Measurements from ENCODE around the gene FURIN.
"Not testable (repeated sequence)": the region's sequence is repeated elsewhere in the genome, so short reads cannot be mapped to it uniquely, and the experiment has no call there.

The FURIN gene

GRCh38 chr15:90916461-90916860 is 48.1 kb downstream of the FURIN start:
- no peak for TF ChIP-seq CTCF (IDR thresholded peaks at IDR 0.05; ENCODE audit: control insufficient read depth, insufficient read depth, low read depth, low read length, missing control alignments)
- no peak for DNase-seq (ENCODE audit: low read depth)
- no peak overlapping the region for H3K4me3 ChIP-seq (ENCODE audit: control insufficient read depth, low read depth, low read length)

GRCh38 chr15:90917569-90917968 is 49.2 kb downstream of the FURIN start:
- no peak for TF ChIP-seq CTCF (IDR thresholded peaks at IDR 0.05; ENCODE audit: control insufficient read depth, insufficient read depth, low read depth, low read length, missing control alignments)
- H3K4me3 ChIP-seq (ENCODE audit: control insufficient read depth, low read depth, low read length) = no peak overlapping the region
- DNase-seq (ENCODE audit: low read depth) = no peak

- no peak for DNase-seq (ENCODE audit: low read depth)
- no peak overlapping the region for H3K4me3 ChIP-seq (ENCODE audit: control insufficient read depth, low read depth, low read length)
- no peak for TF ChIP-seq CTCF (IDR thresholded peaks at IDR 0.05; ENCODE audit: control insufficient read depth, insufficient read depth, low read depth, low read length, missing control alignments)
These were observed 49.8 kb downstream of the FURIN start for GRCh38 chr15:90918034-90918788.

- H3K4me3 ChIP-seq (ENCODE audit: control insufficient read depth, low read depth, low read length) = no peak overlapping the region
- no peak for DNase-seq (ENCODE audit: low read depth)
- no peak for TF ChIP-seq CTCF (IDR thresholded peaks at IDR 0.05; ENCODE audit: control insufficient read depth, insufficient read depth, low read depth, low read length, missing control alignments)
These were observed 50.4 kb downstream of the FURIN start for GRCh38 chr15:90918835-90919234.

GRCh38 chr15:90921887-90922286 is 53.5 kb downstream of the FURIN start:
- H3K4me3 ChIP-seq (ENCODE audit: control insufficient read depth, low read depth, low read length) = no peak overlapping the region
- no peak for TF ChIP-seq CTCF (IDR thresholded peaks at IDR 0.05; ENCODE audit: control insufficient read depth, insufficient read depth, low read depth, low read length, missing control alignments)
- DNase-seq (ENCODE audit: low read depth) = no peak

GRCh38 chr15:90922712-90923322 is 54.4 kb downstream of the FURIN start:
- H3K4me3 ChIP-seq (ENCODE audit: control insufficient read depth, low read depth, low read length); DNase-seq (ENCODE audit: low read depth): not testable (repeated sequence)

- no peak for TF ChIP-seq CTCF (IDR thresholded peaks at IDR 0.05; ENCODE audit: control insufficient read depth, insufficient read depth, low read depth, low read length, missing control alignments)
- no peak overlapping the region for H3K4me3 ChIP-seq (ENCODE audit: control insufficient read depth, low read depth, low read length)
- DNase-seq (ENCODE audit: low read depth) = no peak
These were observed 56.0 kb downstream of the FURIN start for GRCh38 chr15:90924375-90924774.

GRCh38 chr15:90926766-90927165 is 58.4 kb downstream of the FURIN start:
- DNase-seq (ENCODE audit: low read depth); H3K4me3 ChIP-seq (ENCODE audit: control insufficient read depth, low read depth, low read length): not testable (repeated sequence)

- H3K4me3 ChIP-seq (ENCODE audit: control insufficient read depth, low read depth, low read length); DNase-seq (ENCODE audit: low read depth): not testable (repeated sequence)
These were observed 59.7 kb downstream of the FURIN start for GRCh38 chr15:90928106-90928505.

Measured in AG09309 (cell line).